ENCODE results near the gene ABCC10.
"Not testable (repeated sequence)": the region's sequence is repeated elsewhere in the genome, so short reads cannot be mapped to it uniquely, and the experiment has no call there.

Gene ABCC10

GRCh38 chr6:43447604-43448003 is 20.3 kb downstream of the ABCC10 start:
- DNase-seq (ENCODE audit: low spot score), result no peak

- DNase-seq (ENCODE audit: low spot score), result no peak
Observed at GRCh38 chr6:43448916-43449315, 21.6 kb downstream of the ABCC10 start.

- DNase-seq (ENCODE audit: low spot score), result no peak
Observed at GRCh38 chr6:43450699-43451131, 23.4 kb downstream of the ABCC10 start.

- DNase-seq (ENCODE audit: low spot score), result no peak
Observed at GRCh38 chr6:43451348-43451747, 24.0 kb downstream of the ABCC10 start.

GRCh38 chr6:43451939-43452338 is 24.6 kb downstream of the ABCC10 start:
- DNase-seq (ENCODE audit: low spot score), result no peak

- DNase-seq (ENCODE audit: low spot score), result no peak
Observed at GRCh38 chr6:43452896-43453295, 25.6 kb downstream of the ABCC10 start.

GRCh38 chr6:43453831-43454230 is 26.5 kb downstream of the ABCC10 start:
- no peak for DNase-seq (ENCODE audit: low spot score)

- no peak for DNase-seq (ENCODE audit: low spot score)
Observed at GRCh38 chr6:43454290-43454695, 27.0 kb downstream of the ABCC10 start.

GRCh38 chr6:43454696-43455530 is 27.6 kb downstream of the ABCC10 start:
- peak; percentile 87 for DNase-seq (ENCODE audit: low spot score)

GRCh38 chr6:43455531-43456428 is 28.4 kb downstream of the ABCC10 start, which contains the start of gene DLK2:
TSS of gene DLK2 (minus strand) at chr6:43455548. CDS start at chr6:43454825, 723 bp downstream.
- peak; percentile 40 for DNase-seq (ENCODE audit: low spot score)

GRCh38 chr6:43457643-43458042 is 30.3 kb downstream of the ABCC10 start:
- no peak for DNase-seq (ENCODE audit: low spot score)

GRCh38 chr6:43458154-43458553 is 30.8 kb downstream of the ABCC10 start:
- not testable (repeated sequence) for DNase-seq (ENCODE audit: low spot score)

GRCh38 chr6:43459535-43459934 is 32.2 kb downstream of the ABCC10 start:
- no peak for DNase-seq (ENCODE audit: low spot score)

- DNase-seq (ENCODE audit: low spot score), result no peak
Observed at GRCh38 chr6:43460032-43460431, 32.7 kb downstream of the ABCC10 start.

GRCh38 chr6:43461936-43462335 is 34.6 kb downstream of the ABCC10 start:
- no peak for DNase-seq (ENCODE audit: low spot score)

- no peak for DNase-seq (ENCODE audit: low spot score)
Observed at GRCh38 chr6:43464337-43464736, 37.0 kb downstream of the ABCC10 start.

GRCh38 chr6:43465948-43466347 is 38.6 kb downstream of the ABCC10 start:
- no peak for DNase-seq (ENCODE audit: low spot score)

GRCh38 chr6:43467265-43467664 is 39.9 kb downstream of the ABCC10 start:
- not testable (repeated sequence) for DNase-seq (ENCODE audit: low spot score)

- DNase-seq (ENCODE audit: low spot score), result no peak
Observed at GRCh38 chr6:43467752-43468151, 40.4 kb downstream of the ABCC10 start.

- no peak for DNase-seq (ENCODE audit: low spot score)
Observed at GRCh38 chr6:43468240-43468639, 40.9 kb downstream of the ABCC10 start.

- no peak for DNase-seq (ENCODE audit: low spot score)
Observed at GRCh38 chr6:43468748-43469681, 41.7 kb downstream of the ABCC10 start.

- DNase-seq (ENCODE audit: low spot score), result no peak
Observed at GRCh38 chr6:43469947-43470346, 42.6 kb downstream of the ABCC10 start.
